Activated CD8-positive, alpha-beta T cell treated with anti-CD3 and anti-CD28 coated beads for 36 hours (primary cell): ENCODE results near the gene IRF1. TPM values are rescaled to one million over a fixed set of nuclear protein-coding genes. Genes with fewer than 3 reads are reported as not detected.

ENCODE experiments used
- ATAC-seq: fragments of 200-7000 bp; cut with Tn5 transposase; one replicate; pipeline ENCODE4 v1.10.0; 2021; ENCODE audit warnings: mild to moderate bottlenecking, moderate library complexity
- CTCF ChIA-PET: fragments of 350-600 bp; sonication (Branson Sonifier 250); formaldehyde crosslinking; loops from one replicate; lab custom pipeline; 2021; ENCODE audit warnings: antibody characterized with exemption; lab: Charles Lee
- POLR2A ChIA-PET: fragments of 350-600 bp; sonication (Branson Sonifier 250); formaldehyde crosslinking; loops from one replicate; lab custom pipeline; 2021; ENCODE audit warnings: antibody characterized with exemption; lab: Charles Lee
- DNase-seq: peaks from one replicate; pipeline ENCODE4 v3.0.0-alpha.2; 2020
- H3K27ac Mint-ChIP-seq: one replicate; pipeline ENCODE4 v1.8.0; 2021; ENCODE audit warnings: mild to moderate bottlenecking, mixed read lengths
- H3K27me3 Mint-ChIP-seq: one replicate; pipeline ENCODE4 v1.8.0; 2021; ENCODE audit warnings: mixed read lengths
- H3K36me3 Mint-ChIP-seq: one replicate; pipeline ENCODE4 v1.8.0; 2021; ENCODE audit warnings: low read depth, mixed read lengths
- H3K4me1 Mint-ChIP-seq: one replicate; pipeline ENCODE4 v1.8.0; 2021; ENCODE audit warnings: low read depth, mixed read lengths
- H3K4me3 Mint-ChIP-seq: one replicate; pipeline ENCODE4 v1.8.0; 2021; ENCODE audit warnings: mild to moderate bottlenecking, moderate library complexity, mixed read lengths
- H3K9me3 Mint-ChIP-seq: one replicate; pipeline ENCODE4 v1.8.0; 2021; ENCODE audit warnings: mixed read lengths
- CTCF ChIP-seq: fragments of 200-600 bp; IDR thresholded peaks from one replicate; pipeline ENCODE4 v1.8.0; 2022; ENCODE audit warnings: antibody characterized with exemption, mild to moderate bottlenecking
- intact Hi-C: fragments of 100-400 bp; cut with micrococcal nuclease; formaldehyde crosslinking; loops from one replicate; pipeline ENCODE4 v1.10.0; 2022
- total RNA-seq, 2 experiments: library from RNA; stranded (reverse); gene quantifications; one replicate each; pipeline ENCODE4 v1.2.3, GENCODE V29; 2021

The IRF1 gene
- total RNA-seq, 2 experiments from 2014 or later: 121 to 128 TPM

- TF ChIP-seq CTCF: no peak
- POLR2A ChIA-PET: interaction anchor here (0.6 to 36.6 kb wide), 10 partner anchors 23 to 249 kb away, joined by 3 to 1641 read pairs (median 4); partner anchors contain the start of genes CCNI2 and IRF1
- Mint-ChIP-seq H3K4me1 (peaks cover 49% of the 10 kb centered on the region), H3K9me3 (no peaks in the 10 kb centered on the region), H3K4me3 (no peak overlapping the region), H3K27me3 (no peaks in the 10 kb centered on the region), H3K36me3 (no peaks in the 10 kb centered on the region), H3K27ac (peak overlapping the region; percentile 29)
- intact Hi-C loops: loop anchor here (10.0 kb wide), 1 partner anchor 394 kb away; no protein-coding TSS in a partner anchor
- ATAC-seq (no peak), DNase-seq (no peak)
- CTCF ChIA-PET: interaction anchor here (1.0 to 13.9 kb wide), 13 partner anchors 19 to 319 kb away, joined by 3 to 342 read pairs (median 6); partner anchors contain the start of gene SLC22A4
Observed at GRCh38 chr5:132498686-132499271, 8.2 kb upstream of the IRF1 start.

GRCh38 chr5:132498152-132498551 lies 7.6 kb upstream of the IRF1 start:
- ChIA-PET CTCF (interaction anchor here (1.0 to 13.9 kb wide), 13 partner anchors 10 to 260 kb away, joined by 3 to 342 read pairs (median 6); partner anchors contain the start of gene SLC22A4), POLR2A (interaction anchor here (0.9 to 36.6 kb wide), 10 partner anchors 11 to 200 kb away, joined by 3 to 1641 read pairs (median 5); partner anchors contain the start of gene IRF1)
- TF ChIP-seq CTCF: no peak
- ATAC-seq (no peak), DNase-seq (no peak)
- Mint-ChIP-seq H3K36me3 (no peaks in the 10 kb centered on the region), H3K27me3 (no peaks in the 10 kb centered on the region), H3K27ac (peak overlapping the region; percentile 25), H3K4me3 (no peak overlapping the region), H3K9me3 (no peaks in the 10 kb centered on the region), H3K4me1 (peaks cover 56% of the 10 kb centered on the region)
- intact Hi-C loops: loop anchor here (10.0 kb wide), 1 partner anchor 393 kb away; no protein-coding TSS in a partner anchor

GRCh38 chr5:132497488-132497997 lies 7.0 kb upstream of the IRF1 start:
- Mint-ChIP-seq H3K4me3 (peak overlapping the region; percentile 90), H3K27me3 (no peaks in the 10 kb centered on the region), H3K27ac (peak overlapping the region; percentile 99), H3K4me1 (peaks cover 60% of the 10 kb centered on the region), H3K36me3 (no peaks in the 10 kb centered on the region), H3K9me3 (no peaks in the 10 kb centered on the region)
- intact Hi-C loops: loop anchor here (10.0 kb wide), 1 partner anchor 393 kb away; no protein-coding TSS in a partner anchor
- POLR2A ChIA-PET: interaction anchor here (1.0 to 36.6 kb wide), 16 partner anchors 11 to 219 kb away, joined by 3 to 1641 read pairs (median 6); partner anchors contain the start of genes IRF1, RAD50 and SLC22A4
- no peak for ATAC-seq
- CTCF ChIA-PET: interaction anchor here (1.1 to 13.9 kb wide), 14 partner anchors 9 to 323 kb away, joined by 3 to 342 read pairs (median 6); partner anchors contain the start of genes RAD50 and SLC22A4
- DNase-seq: peak; percentile 18
- no peak for TF ChIP-seq CTCF

GRCh38 chr5:132496631-132497487 lies 6.3 kb upstream of the IRF1 start:
- ATAC-seq (peak; percentile 5), DNase-seq (peak; percentile 66)
- H3K36me3 Mint-ChIP-seq: no peaks in the 10 kb centered on the region
- H3K4me1 Mint-ChIP-seq: peaks cover 66% of the 10 kb centered on the region
- CTCF ChIA-PET: interaction anchor here (0.8 to 13.9 kb wide), 17 partner anchors 9 to 323 kb away, joined by 3 to 342 read pairs (median 5); partner anchors contain the start of gene RAD50
- no peaks in the 10 kb centered on the region for H3K27me3 Mint-ChIP-seq
- POLR2A ChIA-PET: interaction anchor here (0.6 to 36.6 kb wide), 20 partner anchors 12 to 250 kb away, joined by 3 to 1641 read pairs (median 4); partner anchors contain the start of genes IRF1, RAD50 and SLC22A4
- H3K27ac Mint-ChIP-seq: peak overlapping the region; percentile 99
- intact Hi-C loops: loop anchor here (10.0 kb wide), 1 partner anchor 392 kb away; no protein-coding TSS in a partner anchor
- no peak for TF ChIP-seq CTCF
- H3K4me3 Mint-ChIP-seq: peak overlapping the region; percentile 90
- no peaks in the 10 kb centered on the region for H3K9me3 Mint-ChIP-seq
